ENCODE results near the gene FAM200B.

GRCh38 chr4:15703439-15703838 lies 21.8 kb downstream of the FAM200B start:
- TF ChIP-seq CTCF (IDR thresholded peaks at IDR 0.05) = no peak
- TF ChIP-seq RAD21 (IDR thresholded peaks at IDR 0.05; ENCODE audit: low read length) = no peak
- TF ChIP-seq FOXM1 (IDR thresholded peaks at IDR 0.05; ENCODE audit: low read depth) = no peak
- TF ChIP-seq MAX (IDR thresholded peaks at IDR 0.05; ENCODE audit: low read depth) = no peak
- TF ChIP-seq USF2 (IDR thresholded peaks at IDR 0.05; ENCODE audit: borderline replicate concordance, low read depth, low read length) = no peak
- no peak for TF ChIP-seq ZBTB33 (IDR thresholded peaks at IDR 0.05; ENCODE audit: borderline replicate concordance, low read depth)
- TF ChIP-seq POLR2AphosphoS5 (IDR thresholded peaks at IDR 0.05; ENCODE audit: low read depth, low read length) = no peak
- TF ChIP-seq TAF1 (IDR thresholded peaks at IDR 0.05; ENCODE audit: borderline replicate concordance, low read depth, low read length) = no peak
- TF ChIP-seq JUND (IDR thresholded peaks at IDR 0.05) = no peak
- no peak for TF ChIP-seq EZH2phosphoT487 (IDR thresholded peaks at IDR 0.05; ENCODE audit: borderline replicate concordance, low read depth)
- TF ChIP-seq SIN3A (IDR thresholded peaks at IDR 0.05; ENCODE audit: borderline replicate concordance, low read depth, low read length) = no peak
- no peak for TF ChIP-seq PBX3 (IDR thresholded peaks at IDR 0.05)
- TF ChIP-seq FOXJ3 (CRISPR knock-in tag; IDR thresholded peaks at IDR 0.05) = no peak
